Tibial nerve (tissue), 4 donors: ENCODE measurements around the gene CDH13. TPM values are rescaled to one million over a fixed set of nuclear protein-coding genes. Genes with fewer than 3 reads are reported as not detected.

Experiments
- DNase-seq, 2 donors: peaks; one replicate each; pipeline ENCODE4 v3.0.0-alpha.2; 2019; ENCODE audit warnings: low spot score in 2 of 2
- H3K27ac ChIP-seq, 4 donors: fragments of 200-600 bp; sonication (generic) in 3 of 4; one replicate each; pipeline ENCODE4 v1.5.1; 2017 to 2019; ENCODE audit warnings: mild to moderate bottlenecking in 1 of 4
- H3K27me3 ChIP-seq, 2 donors: fragments of 200-600 bp; sonication (generic) in 1 of 2; one replicate each; pipeline versions ENCODE4 v1.5.1 to v1.6.0; 2017 to 2019
- H3K36me3 ChIP-seq, 3 donors: fragments of 200-600 bp; sonication (generic); one replicate each; pipeline ENCODE4 v1.5.1; 2018 to 2019
- H3K4me1 ChIP-seq, 4 donors: fragments of 200-600 bp; sonication (generic) in 3 of 4; one replicate each; pipeline ENCODE4 v1.5.1; 2017 to 2019
- H3K4me3 ChIP-seq, 4 donors: fragments of 200-600 bp; sonication (generic) in 3 of 4; one replicate each; pipeline ENCODE4 v1.5.1; 2017 to 2019; ENCODE audit warnings: mild to moderate bottlenecking in 1 of 4, moderate library complexity in 1 of 4
- H3K9me3 ChIP-seq, 4 donors: fragments of 200-600 bp; sonication (generic) in 3 of 4; one replicate each; pipeline ENCODE4 v1.5.1; 2017 to 2019
- CTCF ChIP-seq, 5 experiments: fragments of 200-600 bp in 3 of 5; fragments of 450-650 bp in 2 of 5; sonication (generic) in 3 of 5; IDR thresholded peaks; one replicate each; pipeline ENCODE4 v1.5.1; 2016 to 2019; ENCODE audit warnings: antibody characterized with exemption in 5 of 5, mild to moderate bottlenecking in 3 of 5, moderate library complexity in 2 of 5
- EP300 ChIP-seq, 2 donors: sonication (generic); formaldehyde crosslinking; IDR thresholded peaks; one replicate each; pipeline ENCODE4 v1.6.1; 2017; ENCODE audit warnings: antibody characterized with exemption in 2 of 2, mild to moderate bottlenecking in 1 of 2
- POLR2A ChIP-seq, 2 donors: fragments of 450-650 bp; IDR thresholded peaks; one replicate each; pipeline ENCODE4 v1.6.1; 2017; ENCODE audit warnings: antibody characterized with exemption in 2 of 2, mild to moderate bottlenecking in 2 of 2, moderate library complexity in 2 of 2
- WGBS, 2 donors: methylation state at CpG; one replicate each; pipeline ENCODE4 v1.1.5; 2018; 5-methylcytosine and 5-hydroxymethylcytosine counted together
- total RNA-seq, 4 donors: library from RNA; depleted of rRNA; stranded (reverse); fragments of >200 nt; gene quantifications; one replicate each; pipeline ENCODE4 v1.1.0, GENCODE V29; 2016

Gene CDH13
- total RNA-seq, 4 donors from 2014 or later, result 4.1 to 14.4 (median 5.8) TPM

GRCh38 chr16:82848013-82848412 is 221.2 kb downstream of the CDH13 start:
- no peak overlapping the region for H3K27ac ChIP-seq
- TF ChIP-seq POLR2A (IDR thresholded peaks at IDR 0.05), result no peak
- no peak overlapping the region for H3K4me3 ChIP-seq
- H3K36me3 ChIP-seq, result no peaks in the 10 kb centered on the region
- H3K27me3 ChIP-seq, result no peaks in the 10 kb centered on the region
- H3K4me1 ChIP-seq, result no peaks in the 10 kb centered on the region
- H3K9me3 ChIP-seq, result peaks cover 0 to 3% (median 0%) of the 10 kb centered on the region in 4 donors
- DNase-seq, result no peak

GRCh38 chr16:82852388-82853008 is 225.7 kb downstream of the CDH13 start:
- no peak for TF ChIP-seq EP300 (IDR thresholded peaks at IDR 0.05)
- no peak for TF ChIP-seq POLR2A (IDR thresholded peaks at IDR 0.05)
- no peak for TF ChIP-seq CTCF (IDR thresholded peaks at IDR 0.05)
- H3K27ac ChIP-seq, result no peak overlapping the region
- no peak for DNase-seq
- H3K36me3 ChIP-seq, result no peaks in the 10 kb centered on the region
- H3K4me3 ChIP-seq, result no peak overlapping the region
- 63 to 79% methylated on average over 3 of the region's 3 CpGs for WGBS, 2 donors
- H3K9me3 ChIP-seq, result no peaks in the 10 kb centered on the region
- no peaks in the 10 kb centered on the region for H3K27me3 ChIP-seq
- H3K4me1 ChIP-seq, result no peaks in the 10 kb centered on the region

- no peak for DNase-seq
- no peaks in the 10 kb centered on the region for H3K27me3 ChIP-seq
- H3K4me1 ChIP-seq, result no peaks in the 10 kb centered on the region
- H3K9me3 ChIP-seq, result no peaks in the 10 kb centered on the region
- H3K27ac ChIP-seq, result no peak overlapping the region
- no peak overlapping the region for H3K4me3 ChIP-seq
- TF ChIP-seq POLR2A (IDR thresholded peaks at IDR 0.05) (no peak), CTCF (IDR thresholded peaks at IDR 0.05) (no peak), EP300 (IDR thresholded peaks at IDR 0.05) (no peak)
- no peaks in the 10 kb centered on the region for H3K36me3 ChIP-seq
- 56 to 63% methylated on average over 5 of the region's 5 CpGs for WGBS, 2 donors
These were observed 228.7 kb downstream of the CDH13 start for GRCh38 chr16:82855471-82855870.

- no peaks in the 10 kb centered on the region for H3K9me3 ChIP-seq
- 75 to 84% methylated on average over 6 of the region's 6 CpGs for WGBS, 2 donors
- H3K27ac ChIP-seq, result no peak overlapping the region
- DNase-seq, result no peak
- no peak overlapping the region for H3K4me3 ChIP-seq
- no peaks in the 10 kb centered on the region for H3K36me3 ChIP-seq
- no peak for TF ChIP-seq CTCF (IDR thresholded peaks at IDR 0.05)
- no peak for TF ChIP-seq EP300 (IDR thresholded peaks at IDR 0.05)
- TF ChIP-seq POLR2A (IDR thresholded peaks at IDR 0.05), result no peak
- H3K27me3 ChIP-seq, result no peaks in the 10 kb centered on the region
- no peaks in the 10 kb centered on the region for H3K4me1 ChIP-seq
These were observed 231.1 kb downstream of the CDH13 start for GRCh38 chr16:82857693-82858365.

- Histone ChIP-seq H3K36me3 (no peaks in the 10 kb centered on the region), H3K27ac (no peak overlapping the region), H3K27me3 (no peaks in the 10 kb centered on the region), H3K9me3 (no peaks in the 10 kb centered on the region), H3K4me3 (no peak overlapping the region), H3K4me1 (no peaks in the 10 kb centered on the region)
- DNase-seq, result no peak
- no peak for TF ChIP-seq EP300 (IDR thresholded peaks at IDR 0.05)
- TF ChIP-seq POLR2A (IDR thresholded peaks at IDR 0.05), result no peak
- no peak for TF ChIP-seq CTCF (IDR thresholded peaks at IDR 0.05)
- WGBS, 2 donors, result 72 to 77% methylated on average over 6 of the region's 6 CpGs
These were observed 232.9 kb downstream of the CDH13 start for GRCh38 chr16:82859662-82860061.
